ENCODE measurements around the gene ADAM22.
"Not testable (repeated sequence)": the region's sequence is repeated elsewhere in the genome, so short reads cannot be mapped to it uniquely, and the experiment has no call there.

Gene ADAM22

GRCh38 chr7:88111954-88112471 is 178.0 kb downstream of the ADAM22 start:
- no peak for DNase-seq

- DNase-seq: no peak
These were observed 181.3 kb downstream of the ADAM22 start for GRCh38 chr7:88115258-88115796.

GRCh38 chr7:88115816-88116215 is 181.8 kb downstream of the ADAM22 start:
- DNase-seq: no peak

GRCh38 chr7:88116235-88116795 is 182.3 kb downstream of the ADAM22 start:
- no peak for DNase-seq

GRCh38 chr7:88117325-88117724 is 183.3 kb downstream of the ADAM22 start:
- DNase-seq: no peak

GRCh38 chr7:88121335-88121734 is 187.3 kb downstream of the ADAM22 start:
- no peak for DNase-seq

- no peak for DNase-seq
These were observed 193.7 kb downstream of the ADAM22 start for GRCh38 chr7:88127637-88128290.

- no peak for DNase-seq
These were observed 198.7 kb downstream of the ADAM22 start for GRCh38 chr7:88132725-88133124.

GRCh38 chr7:88140947-88141346 is 206.9 kb downstream of the ADAM22 start:
- DNase-seq: no peak

GRCh38 chr7:88141479-88141878 is 207.4 kb downstream of the ADAM22 start:
- no peak for DNase-seq

GRCh38 chr7:88141953-88142352 is 207.9 kb downstream of the ADAM22 start:
- DNase-seq: no peak

GRCh38 chr7:88146616-88147015 is 212.6 kb downstream of the ADAM22 start:
- no peak for DNase-seq

GRCh38 chr7:88147341-88147740 is 213.3 kb downstream of the ADAM22 start:
- DNase-seq: no peak

- DNase-seq: no peak
These were observed 213.9 kb downstream of the ADAM22 start for GRCh38 chr7:88147949-88148348.

- DNase-seq: no peak
These were observed 216.0 kb downstream of the ADAM22 start for GRCh38 chr7:88150033-88150432.

GRCh38 chr7:88151119-88151790 is 217.2 kb downstream of the ADAM22 start:
- DNase-seq: no peak

- no peak for DNase-seq
These were observed 219.3 kb downstream of the ADAM22 start for GRCh38 chr7:88153378-88153777.

GRCh38 chr7:88155756-88156155 is 221.7 kb downstream of the ADAM22 start:
- DNase-seq: no peak

- no peak for DNase-seq
These were observed 222.3 kb downstream of the ADAM22 start for GRCh38 chr7:88156356-88156755.

- DNase-seq: not testable (repeated sequence)
These were observed 225.7 kb downstream of the ADAM22 start for GRCh38 chr7:88159741-88160140.

GRCh38 chr7:88165697-88166096 is 231.6 kb downstream of the ADAM22 start:
- DNase-seq: no peak

GRCh38 chr7:88167223-88167622 is 233.2 kb downstream of the ADAM22 start:
- DNase-seq: no peak

- DNase-seq: no peak
These were observed 233.7 kb downstream of the ADAM22 start for GRCh38 chr7:88167721-88168120.

Measured in CD4-positive, alpha-beta T cell treated with Interleukin-17A for 1 hour (primary cell).